AG04449 (cell line): Measurements from ENCODE around the gene ATP5F1D.

Experiments
- CTCF ChIA-PET: fragments of 350-600 bp; formaldehyde crosslinking; extraction: SDS; loops from one replicate; lab custom pipeline; 2021; ENCODE audit warnings: antibody characterized with exemption; lab: Yijun Ruan, JAX
- POLR2A ChIA-PET: fragments of 400-600, 350-600 bp; formaldehyde crosslinking; extraction: SDS; loops from one replicate; lab custom pipeline; 2020; ENCODE audit warnings: antibody characterized with exemption, inconsistent platforms; lab: Yijun Ruan, JAX
- DNase-seq: peaks from one replicate; pipeline ENCODE4 v3.0.0-alpha.2; 2010; ENCODE audit warnings: low read depth, low spot score
- H3K4me3 ChIP-seq: 2 replicates; pipeline ENCODE4 v1.5.1; 2011; ENCODE audit warnings: low read depth, mild to moderate bottlenecking, control low read depth, low read length
- TF ChIP-seq, protein P1 (sequence below): IDR thresholded peaks from one replicate; pipeline ENCODE4 v1.5.1; 2011; ENCODE audit warnings: mild to moderate bottlenecking, moderate library complexity, low read length, control low read depth, inconsistent platforms; ENCODE audit not compliant: insufficient read depth; ENCODE audit errors: missing control alignments

The ATP5F1D gene

DNA sequence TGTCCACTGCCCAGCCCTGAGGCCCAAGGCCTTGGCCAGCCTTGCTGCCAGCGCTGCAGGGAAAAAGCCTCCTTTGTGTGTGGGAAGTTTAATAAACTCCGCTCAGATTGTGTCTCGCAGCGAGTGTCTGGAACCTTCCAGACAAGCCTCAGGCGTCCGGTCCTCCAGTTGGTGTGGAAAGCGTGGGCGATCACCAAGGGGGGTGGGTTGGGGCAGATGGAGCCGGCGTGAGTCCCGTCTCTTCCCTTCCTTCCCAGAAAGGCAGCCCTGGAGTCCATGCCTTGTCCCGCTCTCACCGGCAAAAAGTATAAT lies 31.4 kb upstream of the ATP5F1D start:
- CTCF ChIA-PET: interaction anchor here (1.5 to 2.2 kb wide), 2 partner anchors 16 to 56 kb away, joined by 4 to 12 read pairs; no protein-coding TSS in a partner anchor
- POLR2A ChIA-PET: interaction anchor here (1.3 kb wide), 1 partner anchor 106 kb away, joined by 3 read pairs; the partner anchor contains the start of gene GPX4
- TF ChIP-seq, protein P1, sequence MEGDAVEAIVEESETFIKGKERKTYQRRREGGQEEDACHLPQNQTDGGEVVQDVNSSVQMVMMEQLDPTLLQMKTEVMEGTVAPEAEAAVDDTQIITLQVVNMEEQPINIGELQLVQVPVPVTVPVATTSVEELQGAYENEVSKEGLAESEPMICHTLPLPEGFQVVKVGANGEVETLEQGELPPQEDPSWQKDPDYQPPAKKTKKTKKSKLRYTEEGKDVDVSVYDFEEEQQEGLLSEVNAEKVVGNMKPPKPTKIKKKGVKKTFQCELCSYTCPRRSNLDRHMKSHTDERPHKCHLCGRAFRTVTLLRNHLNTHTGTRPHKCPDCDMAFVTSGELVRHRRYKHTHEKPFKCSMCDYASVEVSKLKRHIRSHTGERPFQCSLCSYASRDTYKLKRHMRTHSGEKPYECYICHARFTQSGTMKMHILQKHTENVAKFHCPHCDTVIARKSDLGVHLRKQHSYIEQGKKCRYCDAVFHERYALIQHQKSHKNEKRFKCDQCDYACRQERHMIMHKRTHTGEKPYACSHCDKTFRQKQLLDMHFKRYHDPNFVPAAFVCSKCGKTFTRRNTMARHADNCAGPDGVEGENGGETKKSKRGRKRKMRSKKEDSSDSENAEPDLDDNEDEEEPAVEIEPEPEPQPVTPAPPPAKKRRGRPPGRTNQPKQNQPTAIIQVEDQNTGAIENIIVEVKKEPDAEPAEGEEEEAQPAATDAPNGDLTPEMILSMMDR: no peak
- DNase-seq: no peak
- no peak overlapping the region for H3K4me3 ChIP-seq

DNA sequence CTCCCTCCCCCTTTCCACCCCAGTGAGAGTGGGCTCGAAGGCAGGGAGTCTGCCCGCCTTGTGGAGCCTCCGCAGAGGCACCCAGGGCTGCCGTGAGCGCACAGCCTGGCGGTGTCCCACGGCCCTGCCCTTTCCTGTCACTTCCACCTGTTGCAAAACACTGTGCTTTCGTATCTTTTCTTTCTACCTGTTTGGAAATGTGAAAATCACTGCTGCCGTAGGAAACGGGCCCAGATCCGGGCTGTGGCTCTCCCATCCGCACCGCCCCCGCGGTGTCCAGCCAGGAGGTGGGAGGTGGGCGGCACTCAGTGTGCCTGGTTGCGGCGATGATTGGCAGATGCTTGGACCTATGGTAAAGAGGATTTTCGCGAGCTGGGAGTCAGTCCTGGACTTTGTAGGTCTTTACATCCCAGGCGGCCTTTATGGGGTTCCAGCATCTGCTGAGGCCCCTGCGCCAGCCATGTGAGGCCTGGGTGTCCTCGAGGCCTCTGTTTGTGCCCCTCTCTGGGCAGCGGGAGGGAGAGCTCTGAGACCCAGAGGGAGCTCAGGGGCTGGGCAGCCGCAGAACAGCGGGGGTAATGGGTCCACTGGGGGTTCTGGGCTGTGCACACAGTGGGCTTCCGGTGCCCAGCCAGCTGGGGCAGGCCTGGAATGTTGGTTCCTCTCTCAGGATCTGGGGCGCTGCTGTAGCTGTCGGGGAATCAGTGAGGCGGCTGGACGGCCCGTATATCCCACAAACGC lies 29.9 kb upstream of the ATP5F1D start:
- H3K4me3 ChIP-seq: no peak overlapping the region
- DNase-seq: no peak
- ChIA-PET CTCF (interaction anchor here (0.9 to 2.5 kb wide), 2 partner anchors 17 to 33 kb away, joined by 4 to 12 read pairs; no protein-coding TSS in a partner anchor), POLR2A (no interaction called here)
- TF ChIP-seq, protein P1: no peak

DNA sequence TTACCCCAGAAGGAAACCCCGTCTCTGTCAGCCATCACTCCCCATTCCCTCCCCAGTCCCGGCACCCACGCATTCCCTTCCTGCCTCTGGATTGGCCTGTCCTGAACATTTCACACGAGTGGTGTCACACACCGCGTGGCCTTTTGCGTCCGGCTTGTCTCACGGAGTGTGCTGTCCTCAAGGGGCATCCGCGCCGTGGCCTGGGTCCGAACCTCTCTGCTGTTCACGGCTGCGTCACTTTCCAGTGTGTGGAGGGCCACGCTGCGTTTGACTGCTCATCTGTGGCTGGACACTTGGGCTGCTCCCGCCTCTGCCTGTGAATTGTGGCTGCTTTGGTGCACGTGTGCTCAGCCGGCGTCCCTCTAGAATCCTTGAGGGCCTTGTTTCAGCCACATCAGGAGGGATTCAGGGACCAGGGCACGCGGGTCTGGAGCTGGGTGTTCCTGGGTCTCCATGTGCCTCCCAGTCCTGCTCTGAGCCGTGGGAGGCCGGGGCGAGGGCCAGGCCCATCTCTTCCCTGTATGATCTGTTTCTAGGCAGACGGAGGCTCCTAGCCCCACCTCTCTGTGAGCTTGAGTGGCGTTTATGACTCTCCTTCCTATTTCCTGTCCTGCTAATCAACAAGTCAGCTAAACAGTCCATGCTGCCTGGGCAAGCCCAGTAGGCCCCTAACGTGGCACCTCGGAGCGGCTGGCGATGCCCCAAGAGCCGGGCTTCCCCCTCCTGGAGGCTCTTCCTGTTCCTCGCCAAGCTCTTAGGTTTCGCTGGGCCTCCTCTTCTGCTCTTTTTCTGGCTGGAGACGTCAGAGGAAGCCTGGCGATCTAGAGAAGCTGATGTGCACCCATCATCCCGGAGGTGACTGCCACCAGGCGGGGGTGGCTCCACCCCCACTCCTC lies 27.9 kb upstream of the ATP5F1D start:
- TF ChIP-seq, protein P1: no peak
- ChIA-PET POLR2A (interaction anchor here (1.2 to 1.3 kb wide), 2 partner anchors 12 to 174 kb away, joined by 4 to 5 read pairs; partner anchors contain the start of gene ABCA7), CTCF (interaction anchor here (1.0 to 2.3 kb wide), 7 partner anchors 9 to 100 kb away, joined by 3 to 12 read pairs (median 7); partner anchors contain the start of gene ATP5F1D)
- no peak for DNase-seq
- no peak overlapping the region for H3K4me3 ChIP-seq

DNA sequence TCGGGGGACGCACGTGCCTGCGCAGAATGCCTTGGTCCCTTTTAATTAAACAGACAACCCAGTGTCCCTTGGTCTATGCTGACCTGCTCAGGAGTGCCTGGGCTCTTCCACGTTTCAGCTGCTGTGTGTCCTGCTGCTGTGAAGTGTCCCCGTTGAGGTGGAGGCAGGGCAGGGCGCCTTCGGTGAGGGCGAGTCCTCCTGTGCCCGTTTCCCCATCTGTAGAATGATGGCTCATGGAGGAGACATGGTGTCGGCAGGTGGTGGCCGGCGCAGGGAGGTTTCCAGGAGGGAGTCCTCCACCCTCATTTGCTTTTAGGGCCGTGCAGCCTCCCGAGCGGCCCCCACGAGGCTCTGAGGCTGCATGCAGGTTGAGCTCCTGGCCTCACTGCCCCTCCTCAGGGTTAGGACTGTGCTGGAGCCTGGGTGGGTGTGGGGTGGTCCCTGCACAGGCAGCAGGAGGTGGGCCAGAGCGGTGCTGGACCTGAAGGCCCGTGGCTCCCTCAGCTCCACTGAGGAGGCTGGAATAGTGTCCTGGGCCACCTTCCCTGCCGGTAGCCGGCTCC lies 27.2 kb upstream of the ATP5F1D start:
- ChIA-PET POLR2A (interaction anchor here (1.2 to 1.3 kb wide), 2 partner anchors 11 to 175 kb away, joined by 4 to 5 read pairs; partner anchors contain the start of gene ABCA7), CTCF (interaction anchor here (1.0 to 2.3 kb wide), 7 partner anchors 8 to 101 kb away, joined by 3 to 12 read pairs (median 7); partner anchors contain the start of gene ATP5F1D)
- TF ChIP-seq, protein P1: no peak

DNA sequence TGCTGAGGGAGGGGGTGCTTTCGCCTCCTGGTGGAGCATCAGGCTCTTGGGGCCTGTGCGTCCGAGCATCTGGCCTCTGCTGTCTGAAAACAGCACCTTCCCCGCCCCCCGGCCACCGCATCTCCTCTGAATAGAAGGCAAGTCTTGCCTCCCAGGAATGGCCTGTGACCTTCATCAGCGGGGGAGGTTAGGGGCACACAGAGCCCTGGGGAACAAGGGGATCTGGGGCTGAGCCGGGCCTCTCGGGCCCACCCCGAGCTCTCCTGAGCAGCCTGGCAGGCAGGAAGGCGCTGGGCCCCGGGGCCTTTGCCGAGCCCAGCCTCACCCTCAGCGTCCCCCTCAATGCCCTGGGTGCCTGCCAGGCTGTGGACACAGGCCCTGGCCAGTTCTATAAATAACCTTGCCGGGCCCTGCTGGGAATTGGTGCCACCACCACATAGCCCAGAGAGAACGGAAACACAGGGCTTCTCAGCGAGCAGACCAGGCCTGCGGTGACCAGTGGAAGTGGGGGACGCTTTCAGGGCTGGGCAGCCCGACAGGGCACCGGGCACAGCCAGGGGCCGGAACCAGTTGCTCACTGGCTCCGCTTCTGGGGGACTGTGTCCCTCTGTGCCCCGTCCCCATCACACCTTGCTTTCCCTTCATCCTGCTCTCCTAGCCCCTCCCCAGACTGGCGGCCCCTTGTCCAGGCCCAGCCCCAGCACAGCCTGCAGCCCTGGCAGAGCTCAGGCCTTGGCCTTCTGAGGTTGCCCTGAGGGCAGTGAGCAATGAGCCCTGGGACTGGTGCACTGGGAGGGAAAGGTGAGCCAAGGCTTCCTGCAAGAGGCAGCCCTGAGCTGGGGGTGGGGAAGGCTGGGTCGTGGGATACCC lies 26.5 kb upstream of the ATP5F1D start:
- no peak overlapping the region for H3K4me3 ChIP-seq
- TF ChIP-seq, protein P1: no peak
- DNase-seq: no peak
- ChIA-PET POLR2A (interaction anchor here (2.3 kb wide), 1 partner anchor 54 kb away, joined by 9 read pairs; the partner anchor contains the start of gene CIRBP), CTCF (interaction anchor here (0.7 to 2.3 kb wide), 8 partner anchors 8 to 102 kb away, joined by 3 to 12 read pairs (median 7); partner anchors contain the start of gene ATP5F1D)

More for the DNA sequence above, 27.2 kb upstream of the ATP5F1D start:
- DNase-seq: no peak
- H3K4me3 ChIP-seq: no peak overlapping the region
